ENCODE measurements around the gene FSCN2.

Gene FSCN2

GRCh38 chr17:81491761-81492160, 36.4 kb upstream of the FSCN2 start:
- no peak for DNase-seq

GRCh38 chr17:81492202-81492601, 36.0 kb upstream of the FSCN2 start:
- no peak for DNase-seq

- no peak for DNase-seq
These were observed 35.5 kb upstream of the FSCN2 start for GRCh38 chr17:81492706-81493105.

- DNase-seq: no peak
These were observed 34.8 kb upstream of the FSCN2 start for GRCh38 chr17:81493198-81494038.

GRCh38 chr17:81494626-81495377, 33.4 kb upstream of the FSCN2 start:
- DNase-seq: no peak

GRCh38 chr17:81498953-81499600, 29.1 kb upstream of the FSCN2 start:
- DNase-seq: no peak

GRCh38 chr17:81499601-81499970, 28.6 kb upstream of the FSCN2 start:
- no peak for DNase-seq

GRCh38 chr17:81500047-81500446, 28.1 kb upstream of the FSCN2 start:
- DNase-seq: no peak

GRCh38 chr17:81502471-81503017, 25.6 kb upstream of the FSCN2 start:
- DNase-seq: no peak

- DNase-seq: no peak
These were observed 24.6 kb upstream of the FSCN2 start for GRCh38 chr17:81503619-81504018.

- DNase-seq: no peak
These were observed 19.5 kb upstream of the FSCN2 start for GRCh38 chr17:81508639-81509206.

- no peak for DNase-seq
These were observed 18.8 kb upstream of the FSCN2 start for GRCh38 chr17:81509207-81509971.

GRCh38 chr17:81509972-81510784, 18.0 kb upstream of the FSCN2 start:
- DNase-seq: no peak

- DNase-seq: peak; percentile 32
These were observed 17.2 kb upstream of the FSCN2 start for GRCh38 chr17:81510785-81511553.

- no peak for DNase-seq
These were observed 16.7 kb upstream of the FSCN2 start for GRCh38 chr17:81511554-81511803.

GRCh38 chr17:81511804-81512561, 16.2 kb upstream of the FSCN2 start:
- DNase-seq: peak; percentile 25

- DNase-seq: peak; percentile 91
These were observed 15.4 kb upstream of the FSCN2 start, which contains the start of gene ACTG1 for GRCh38 chr17:81512562-81513371. ACTG1 (minus strand) TSS chr17:81512799; CDS start chr17:81512354, 445 bp downstream.

- DNase-seq: peak; percentile 45
These were observed 14.8 kb upstream of the FSCN2 start for GRCh38 chr17:81513372-81513752.

Data from activated effector memory CD4-positive, alpha-beta T cell treated with Interleukin-2 at 50 U/mL for 16 hours (primary cell).